SK-N-SH (cell line): ENCODE measurements around the gene R3HDM4. TPM values are rescaled to one million over a fixed set of nuclear protein-coding genes. Genes with fewer than 3 reads are reported as not detected.

ENCODE experiments used
- CTCF ChIA-PET: fragments of 300-600, 350-600 bp; formaldehyde crosslinking; extraction: SDS; loops from one replicate; lab custom pipeline; 2021; lab: Yijun Ruan, JAX
- POLR2A ChIA-PET: fragments of 350-600 bp; sonication (Branson Sonifier 250); formaldehyde crosslinking; extraction: SDS; loops from one replicate; lab custom pipeline; 2020; ENCODE audit warnings: antibody characterized with exemption, inconsistent platforms; lab: Yijun Ruan, JAX
- DNase-seq: peaks from one replicate; pipeline ENCODE4 v3.0.0; 2012
- H2AFZ ChIP-seq: fragments of 200-600 bp; sonication (generic); 2 replicates; pipeline ENCODE4 v1.8.1; 2016; ENCODE audit warnings: antibody characterized with exemption, mild to moderate bottlenecking, low read depth
- H3F3A ChIP-seq: fragments of 200-600 bp; sonication (generic); replicated peaks from 2 replicates; pipeline ENCODE3; 2016; ENCODE audit warnings: antibody characterized with exemption, mild to moderate bottlenecking; ENCODE audit not compliant: insufficient read depth
- H3K27ac ChIP-seq, 2 experiments: fragments of 200-500 bp in 1 of 2; fragments of 200-600 bp in 1 of 2; sonication (Bioruptor generic) in 1 of 2; sonication (generic), shearing (Covaris generic) in 1 of 2; 2 replicates each; pipeline versions ENCODE4 v1.5.1 to v1.6.1; 2014 to 2016; ENCODE audit warnings: low read depth in 2 of 2, inconsistent platforms in 1 of 2, low read length in 1 of 2, mild to moderate bottlenecking in 1 of 2, mixed read lengths in 1 of 2
- H3K27me3 ChIP-seq: fragments of 200-600 bp; sonication (generic), shearing (Covaris generic); 2 replicates; pipeline ENCODE4 v1.6.1; 2016; ENCODE audit warnings: mixed run types; ENCODE audit not compliant: insufficient read depth
- H3K36me3 ChIP-seq, 2 experiments: fragments of 200-500 bp in 1 of 2; fragments of 200-600 bp in 1 of 2; sonication (Bioruptor generic) in 1 of 2; sonication (generic) in 1 of 2; replicated peaks in 1 of 2; 2 replicates each; pipeline versions ENCODE3 to v1.5.1; 2014 to 2016; ENCODE audit warnings: low read length in 1 of 2, mild to moderate bottlenecking in 1 of 2; ENCODE audit not compliant: insufficient read depth in 2 of 2, control insufficient read depth in 1 of 2
- H3K4me1 ChIP-seq, 2 experiments: fragments of 200-500 bp in 1 of 2; fragments of 200-600 bp in 1 of 2; sonication (Bioruptor generic) in 1 of 2; sonication (generic), shearing (Covaris generic) in 1 of 2; 2 replicates each; pipeline versions ENCODE4 v1.5.1 to v1.6.1; 2014 to 2016; ENCODE audit warnings: low read depth in 1 of 2, low read length in 1 of 2, mixed run types in 1 of 2; ENCODE audit not compliant: insufficient read depth in 2 of 2, control insufficient read depth in 1 of 2
- H3K4me2 ChIP-seq: fragments of 200-600 bp; sonication (generic), shearing (Covaris generic); 2 replicates; pipeline ENCODE4 v1.6.1; 2017; ENCODE audit warnings: mixed run types
- H3K4me3 ChIP-seq, 2 experiments: fragments of 200-500 bp in 1 of 2; fragments of 200-600 bp in 1 of 2; sonication (Bioruptor generic) in 1 of 2; sonication (generic), shearing (Covaris generic) in 1 of 2; 2 replicates each; pipeline versions ENCODE4 v1.5.1 to v1.8.1; 2014 to 2016; ENCODE audit warnings: low read depth in 2 of 2, inconsistent platforms in 1 of 2, low read length in 1 of 2, mild to moderate bottlenecking in 1 of 2, mixed read lengths in 1 of 2, moderate library complexity in 1 of 2
- H3K79me2 ChIP-seq: fragments of 200-600 bp; sonication (generic); 2 replicates; pipeline ENCODE4 v1.8.1; 2017; ENCODE audit warnings: mild to moderate bottlenecking; ENCODE audit not compliant: insufficient read depth
- H3K9ac ChIP-seq: fragments of 200-600 bp; sonication (generic); 2 replicates; pipeline ENCODE4 v1.6.1; 2017; ENCODE audit warnings: mixed run types
- H3K9me2 ChIP-seq: fragments of 200-600 bp; sonication (generic); 2 replicates; pipeline ENCODE4 v1.6.1; 2017; ENCODE audit warnings: mixed run types
- H3K9me3 ChIP-seq: fragments of 200-600 bp; sonication (generic); 2 replicates; pipeline ENCODE4 v1.6.1; 2017; ENCODE audit warnings: mixed run types, mild to moderate bottlenecking, moderate library complexity
- H4K20me1 ChIP-seq: fragments of 200-600 bp; sonication (generic); 2 replicates; pipeline ENCODE4 v1.6.1; 2017; ENCODE audit warnings: mild to moderate bottlenecking, mixed run types; ENCODE audit not compliant: insufficient read depth
- CHD2 ChIP-seq: fragments of 150-350 bp; IDR thresholded peaks from 2 replicates; pipeline ENCODE4 v1.6.1; 2018; ENCODE audit warnings: low read length; ENCODE audit not compliant: partially characterized antibody
- ELF1 ChIP-seq: IDR thresholded peaks from 2 replicates; pipeline ENCODE4 v1.4.0; 2012
- EP300 ChIP-seq, 2 experiments: IDR thresholded peaks; 2 replicates each; pipeline versions ENCODE4 v1.4.0 to v1.6.1; 2012; ENCODE audit warnings: borderline replicate concordance in 1 of 2, low read depth in 1 of 2, low read length in 1 of 2
- EZH2phosphoT487 ChIP-seq: fragments of 200-600 bp; sonication (generic); IDR thresholded peaks from 2 replicates; pipeline ENCODE4 v1.6.1; 2017; ENCODE audit warnings: low read depth, mixed run types, mild to moderate bottlenecking, antibody characterized with exemption, moderate library complexity, borderline replicate concordance
- FOXM1 ChIP-seq: IDR thresholded peaks from 2 replicates; pipeline ENCODE4 v1.4.0; 2012; ENCODE audit warnings: low read depth, mild to moderate bottlenecking
- GATA2 ChIP-seq: sonication (generic); formaldehyde crosslinking; IDR thresholded peaks from 2 replicates; pipeline ENCODE4 v1.5.0; 2020; ENCODE audit warnings: mild to moderate bottlenecking, missing genetic modification reagents
- MEF2A ChIP-seq: IDR thresholded peaks from 2 replicates; pipeline ENCODE4 v1.4.0; 2012; ENCODE audit warnings: low read depth, borderline replicate concordance
- MXI1 ChIP-seq: IDR thresholded peaks from 2 replicates; pipeline ENCODE4 v1.6.1; 2012; ENCODE audit warnings: mild to moderate bottlenecking, low read depth, low read length, improper control_type of control experiment
- NFIC ChIP-seq: IDR thresholded peaks from 2 replicates; pipeline ENCODE4 v1.4.0; 2012; ENCODE audit warnings: borderline replicate concordance
- RAD21 ChIP-seq: IDR thresholded peaks from 2 replicates; pipeline ENCODE4 v1.6.1; 2012; ENCODE audit warnings: mild to moderate bottlenecking, low read length
- RCOR1 ChIP-seq: fragments of 150-350 bp; IDR thresholded peaks from 2 replicates; pipeline ENCODE4 v1.6.1; 2017; ENCODE audit warnings: antibody characterized with exemption, low read length
- RFX5 ChIP-seq: IDR thresholded peaks from 2 replicates; pipeline ENCODE4 v1.6.1; 2012; ENCODE audit warnings: mild to moderate bottlenecking, improper control_type of control experiment, low read length
- RXRA ChIP-seq: IDR thresholded peaks from 2 replicates; pipeline ENCODE4 v1.4.0; 2012; ENCODE audit warnings: low read depth, mild to moderate bottlenecking, borderline replicate concordance
- SIN3A ChIP-seq: IDR thresholded peaks from 2 replicates; pipeline ENCODE4 v1.6.1; 2012; ENCODE audit warnings: low read depth, mild to moderate bottlenecking, low read length, moderate library complexity, borderline replicate concordance
- SMC3 ChIP-seq: IDR thresholded peaks from 2 replicates; pipeline ENCODE4 v1.6.1; 2012; ENCODE audit warnings: low read depth, low read length, improper control_type of control experiment
- TAF1 ChIP-seq: IDR thresholded peaks from 2 replicates; pipeline ENCODE4 v1.6.1; 2012; ENCODE audit warnings: low read depth, mild to moderate bottlenecking, low read length, moderate library complexity, borderline replicate concordance
- YY1 ChIP-seq: IDR thresholded peaks from 2 replicates; pipeline ENCODE4 v1.4.0; 2012; ENCODE audit warnings: low read depth, mild to moderate bottlenecking
- WGBS: methylation state at CpG from one replicate; pipeline ENCODE4 v1.1.6; 2017; ENCODE audit warnings: low lambda C conversion rate; 5-methylcytosine and 5-hydroxymethylcytosine counted together
- polyA plus RNA-seq, 3 experiments: library from polyadenylated mRNA; depleted of rRNA; stranded (reverse); fragments of >200 nt; gene quantifications; 2 replicates each; pipeline ENCODE4 v1.2.3, GENCODE V29; 2012
- TF ChIP-seq, protein P1 (sequence below): fragments of 200-600 bp; sonication (generic); IDR thresholded peaks from 2 replicates; pipeline ENCODE4 v1.6.1; 2017; ENCODE audit warnings: antibody characterized with exemption, mild to moderate bottlenecking, moderate library complexity
- TF ChIP-seq, protein P2 (sequence below): fragments of 150-350 bp; IDR thresholded peaks from 2 replicates; pipeline ENCODE4 v1.6.1; 2017; ENCODE audit warnings: antibody characterized with exemption, low read length, low read depth, borderline replicate concordance
- TF ChIP-seq, protein P3 (sequence below): IDR thresholded peaks from 2 replicates; pipeline ENCODE4 v1.4.0; 2012; ENCODE audit warnings: low read depth

The R3HDM4 gene
- polyA plus RNA-seq, 1 of the 3 experiments (the other 2 are of a cell fraction): 39.2 TPM

DNA sequence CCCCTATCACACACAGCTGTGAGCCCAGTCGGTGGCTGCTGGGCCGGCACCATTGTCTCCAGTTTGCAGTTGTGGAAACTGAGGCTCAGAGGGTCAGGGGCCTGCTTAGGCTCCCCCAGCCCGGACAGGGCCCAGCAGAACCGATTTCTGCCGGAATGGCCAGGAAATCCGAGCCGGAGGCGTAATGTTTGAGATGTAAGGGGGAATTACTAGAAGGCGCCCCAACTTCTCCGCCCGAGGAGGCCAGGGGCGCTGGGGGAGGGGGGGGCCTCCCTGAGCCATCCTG is 5.1 kb upstream of the R3HDM4 start:
- Histone ChIP-seq H4K20me1 (no peaks in the 10 kb centered on the region), H3K4me3 (no peak overlapping the region; a peak in 1 of 4 replicates), H3K4me1 (peaks cover 0 to 15% of the 10 kb centered on the region in 2 experiments; a peak in 2 of 4 replicates), H3K9me2 (no peaks in the 10 kb centered on the region), H2AFZ (no peak overlapping the region), H3K9me3 (no peaks in the 10 kb centered on the region), H3K36me3 (no peaks in the 10 kb centered on the region), H3K27ac (no peak overlapping the region), H3K79me2 (no peaks in the 10 kb centered on the region), H3K4me2 (peak overlapping the region; percentile 63; the same call in 1 of the 2 replicates), H3K27me3 (peaks cover 41% of the 10 kb centered on the region), H3F3A (peaks cover 26% of the 10 kb centered on the region), H3K9ac (no peak overlapping the region)
- ChIA-PET CTCF (interaction anchor here (0.7 to 11.2 kb wide), 6 partner anchors 10 to 136 kb away, joined by 3 to 161 read pairs (median 14); partner anchors contain the start of genes CFD and WDR18), POLR2A (no interaction called here)
- TF ChIP-seq, protein P1, sequence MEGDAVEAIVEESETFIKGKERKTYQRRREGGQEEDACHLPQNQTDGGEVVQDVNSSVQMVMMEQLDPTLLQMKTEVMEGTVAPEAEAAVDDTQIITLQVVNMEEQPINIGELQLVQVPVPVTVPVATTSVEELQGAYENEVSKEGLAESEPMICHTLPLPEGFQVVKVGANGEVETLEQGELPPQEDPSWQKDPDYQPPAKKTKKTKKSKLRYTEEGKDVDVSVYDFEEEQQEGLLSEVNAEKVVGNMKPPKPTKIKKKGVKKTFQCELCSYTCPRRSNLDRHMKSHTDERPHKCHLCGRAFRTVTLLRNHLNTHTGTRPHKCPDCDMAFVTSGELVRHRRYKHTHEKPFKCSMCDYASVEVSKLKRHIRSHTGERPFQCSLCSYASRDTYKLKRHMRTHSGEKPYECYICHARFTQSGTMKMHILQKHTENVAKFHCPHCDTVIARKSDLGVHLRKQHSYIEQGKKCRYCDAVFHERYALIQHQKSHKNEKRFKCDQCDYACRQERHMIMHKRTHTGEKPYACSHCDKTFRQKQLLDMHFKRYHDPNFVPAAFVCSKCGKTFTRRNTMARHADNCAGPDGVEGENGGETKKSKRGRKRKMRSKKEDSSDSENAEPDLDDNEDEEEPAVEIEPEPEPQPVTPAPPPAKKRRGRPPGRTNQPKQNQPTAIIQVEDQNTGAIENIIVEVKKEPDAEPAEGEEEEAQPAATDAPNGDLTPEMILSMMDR: no peak
- TF ChIP-seq RXRA (no peak), EZH2phosphoT487 (no peak), EP300 (IDR thresholded peaks at IDR 0.05; ENCODE audit: borderline replicate concordance in 1 of 2, low read depth in 1 of 2, low read length in 1 of 2) (no peak), MEF2A (no peak), SMC3 (no peak), RCOR1 (no peak)
- 0% methylated on average over 2 of the region's 12 CpGs for WGBS
- no peak for DNase-seq

DNA sequence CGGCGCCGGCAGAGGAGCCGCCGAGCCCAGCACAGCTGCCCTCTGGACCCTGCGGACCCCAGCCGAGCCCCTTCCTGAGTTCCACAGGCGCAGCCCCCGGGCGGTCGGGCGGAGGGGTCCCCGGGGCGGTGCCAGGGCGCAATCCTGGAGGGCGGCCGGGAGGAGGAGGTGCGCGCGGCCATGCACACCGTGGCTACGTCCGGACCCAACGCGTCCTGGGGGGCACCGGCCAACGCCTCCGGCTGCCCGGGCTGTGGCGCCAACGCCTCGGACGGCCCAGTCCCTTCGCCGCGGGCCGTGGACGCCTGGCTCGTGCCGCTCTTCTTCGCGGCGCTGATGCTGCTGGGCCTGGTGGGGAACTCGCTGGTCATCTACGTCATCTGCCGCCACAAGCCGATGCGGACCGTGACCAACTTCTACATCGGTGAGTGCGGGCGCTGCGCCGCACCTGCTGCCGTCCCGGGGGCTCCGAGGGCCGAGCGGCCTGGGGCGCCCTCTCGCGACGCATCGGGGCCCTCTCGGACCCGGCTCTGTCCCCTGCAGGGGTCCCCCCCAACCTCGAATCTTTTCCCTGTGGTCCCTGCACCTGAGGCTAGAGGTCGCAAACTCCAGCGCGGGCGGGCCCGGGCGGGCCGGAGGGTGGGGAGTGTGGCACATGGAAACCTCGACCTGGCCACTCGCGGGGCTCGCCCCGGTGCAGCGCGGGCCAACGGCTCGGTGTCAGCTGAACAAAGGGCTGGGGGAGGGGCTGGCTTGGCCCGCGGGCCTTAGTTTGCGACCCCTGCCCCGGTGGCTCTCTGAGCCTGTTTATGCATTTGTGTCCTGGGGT is 4.5 kb upstream of the R3HDM4 start, which contains the start of gene KISS1R:
TSS of gene KISS1R (plus strand) at position 11 of the 829 bp plus-strand sequence. CDS start at position 181, 170 bp downstream.
- ChIA-PET POLR2A (no interaction called here), CTCF (interaction anchor here (0.5 to 11.2 kb wide), 8 partner anchors 10 to 338 kb away, joined by 3 to 161 read pairs (median 12); partner anchors contain the start of genes CFD and WDR18)
- Histone ChIP-seq H3F3A (peaks cover 25% of the 10 kb centered on the region), H3K36me3 (no peaks in the 10 kb centered on the region), H3K27me3 (peaks cover 41% of the 10 kb centered on the region), H3K4me2 (peak within 1 kb of the TSS; percentile 63; the same call in 1 of the 2 replicates), H3K4me3 (peak within 1 kb of the TSS; percentile 34 to 35; a peak in 3 of 4 replicates), H2AFZ (no peak within 1 kb of the TSS), H3K4me1 (peaks cover 0 to 15% of the 10 kb centered on the region in 2 experiments; a peak in 2 of 4 replicates), H3K9me3 (no peaks in the 10 kb centered on the region), H3K9ac (no peak within 1 kb of the TSS), H4K20me1 (no peaks in the 10 kb centered on the region), H3K79me2 (peaks cover 3% of the 10 kb centered on the region; the same call in 1 of the 2 replicates), H3K9me2 (no peaks in the 10 kb centered on the region), H3K27ac (no peak within 1 kb of the TSS)
- peak; percentile 84 for DNase-seq
- TF ChIP-seq, protein P1: peak; percentile 53
- no peak for TF ChIP-seq ELF1
- TF ChIP-seq RFX5: no peak
- TF ChIP-seq FOXM1: no peak
- TF ChIP-seq MXI1: no peak
- TF ChIP-seq NFIC: no peak
- TF ChIP-seq MEF2A: no peak
- no peak for TF ChIP-seq YY1
- no peak for TF ChIP-seq CHD2
- TF ChIP-seq RCOR1: no peak
- TF ChIP-seq RAD21: peak; percentile 64
- TF ChIP-seq, protein P2, sequence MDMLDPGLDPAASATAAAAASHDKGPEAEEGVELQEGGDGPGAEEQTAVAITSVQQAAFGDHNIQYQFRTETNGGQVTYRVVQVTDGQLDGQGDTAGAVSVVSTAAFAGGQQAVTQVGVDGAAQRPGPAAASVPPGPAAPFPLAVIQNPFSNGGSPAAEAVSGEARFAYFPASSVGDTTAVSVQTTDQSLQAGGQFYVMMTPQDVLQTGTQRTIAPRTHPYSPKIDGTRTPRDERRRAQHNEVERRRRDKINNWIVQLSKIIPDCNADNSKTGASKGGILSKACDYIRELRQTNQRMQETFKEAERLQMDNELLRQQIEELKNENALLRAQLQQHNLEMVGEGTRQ: no peak
- TF ChIP-seq, protein P3, sequence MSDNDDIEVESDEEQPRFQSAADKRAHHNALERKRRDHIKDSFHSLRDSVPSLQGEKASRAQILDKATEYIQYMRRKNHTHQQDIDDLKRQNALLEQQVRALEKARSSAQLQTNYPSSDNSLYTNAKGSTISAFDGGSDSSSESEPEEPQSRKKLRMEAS: no peak
- TF ChIP-seq GATA2 (CRISPR knock-in tag): no peak
- TF ChIP-seq SIN3A: no peak
- TF ChIP-seq EZH2phosphoT487: no peak
- no peak for TF ChIP-seq TAF1
- TF ChIP-seq SMC3: peak; percentile 43; the same call in 1 of the 2 replicates
- no peak for TF ChIP-seq EP300 (IDR thresholded peaks at IDR 0.05; ENCODE audit: borderline replicate concordance in 1 of 2, low read depth in 1 of 2, low read length in 1 of 2)
- TF ChIP-seq RXRA: no peak
- 2% methylated on average over 17 of the region's 87 CpGs for WGBS
